NAMALWA (cell line): Measurements from ENCODE around the gene EGLN1.
"Not testable (repeated sequence)": the region's sequence is repeated elsewhere in the genome, so short reads cannot be mapped to it uniquely, and the experiment has no call there.

Experiments
- DNase-seq: peaks from one replicate; pipeline ENCODE4 v3.0.0-alpha.2; 2015; ENCODE audit warnings: low spot score

The EGLN1 gene

DNA sequence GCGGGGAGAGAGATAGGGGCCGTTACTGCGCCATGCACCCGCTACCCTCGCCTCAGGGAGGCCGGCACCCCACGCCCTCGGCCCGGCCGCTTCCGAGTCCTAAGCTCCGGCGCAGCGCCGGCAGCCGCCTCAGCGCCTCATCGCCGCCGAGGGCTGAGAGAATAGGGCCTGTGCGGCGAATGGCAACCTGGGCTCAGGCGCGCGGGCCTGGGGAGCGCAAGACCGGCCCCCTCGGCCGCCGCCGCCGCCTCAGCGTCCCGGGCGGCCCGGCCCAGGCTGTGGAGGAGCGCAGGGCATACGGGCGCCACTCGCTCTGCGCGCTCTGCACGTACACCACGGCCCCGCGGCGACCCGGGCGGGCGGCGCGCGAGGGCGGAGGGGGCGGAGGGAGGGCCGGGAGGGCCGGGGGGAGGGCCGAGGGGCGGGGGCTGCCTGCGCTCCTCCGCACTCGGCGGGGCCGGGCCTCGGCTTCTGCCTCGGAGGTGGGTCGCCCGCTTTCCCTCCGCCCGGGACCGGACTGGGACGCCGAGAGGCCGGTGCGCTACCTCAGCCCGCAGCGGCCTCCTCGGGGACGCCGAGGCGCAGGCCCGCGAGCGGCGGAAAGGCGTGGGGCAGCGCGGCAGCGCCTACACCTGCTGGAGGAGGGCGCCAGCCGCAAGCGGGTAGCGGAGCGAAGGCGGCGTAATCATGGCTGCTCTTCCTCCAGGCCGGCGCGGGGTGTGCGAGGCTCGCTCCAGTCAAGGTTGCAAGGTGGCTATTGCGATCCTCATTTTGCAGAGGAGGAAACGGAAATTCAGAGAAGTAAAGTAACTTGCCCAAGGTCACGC lies at the start of gene EGLN1:
Gene EGLN1 (minus strand): TSS at position 317 of the 827 bp plus-strand sequence. CDS start 399 bp downstream, outside the sequence.
- DNase-seq, result peak; percentile 82

DNA sequence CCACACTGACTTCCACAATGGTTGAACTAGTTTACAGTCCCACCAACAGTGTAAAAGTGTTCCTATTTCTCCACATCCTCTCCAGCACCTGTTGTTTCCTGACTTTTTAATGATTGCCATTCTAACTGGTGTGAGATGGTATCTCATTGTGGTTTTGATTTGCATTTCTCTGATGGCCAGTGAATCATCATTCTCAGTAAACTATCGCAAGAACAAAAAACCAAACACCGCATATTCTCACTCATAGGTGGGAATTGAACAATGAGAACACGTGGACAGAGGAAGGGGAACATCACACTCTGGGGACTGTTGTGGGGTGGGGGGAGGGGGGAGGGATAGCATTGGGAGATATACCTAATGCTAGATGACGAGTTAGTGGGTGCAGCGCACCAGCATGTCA lies 49.4 kb upstream of the EGLN1 start:
- DNase-seq, result not testable (repeated sequence)

DNA sequence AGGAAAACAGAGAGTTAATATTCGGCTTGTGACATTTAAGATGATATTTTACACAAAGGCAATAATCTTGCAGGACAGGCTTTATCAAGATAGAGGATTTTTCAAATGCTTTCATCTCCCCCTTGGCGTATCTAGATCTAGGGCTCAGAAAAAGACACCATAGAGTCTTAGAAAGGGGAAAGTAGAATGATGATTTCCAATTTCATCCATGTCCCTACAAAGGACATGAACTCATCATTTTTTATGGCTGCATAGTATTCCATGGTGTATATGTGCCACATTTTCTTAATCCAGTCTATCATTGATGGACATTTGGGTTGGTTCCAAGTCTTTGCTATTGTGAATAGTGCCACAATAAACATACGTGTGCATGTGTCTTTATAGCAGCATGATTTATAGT lies 48.9 kb upstream of the EGLN1 start:
- DNase-seq, result not testable (repeated sequence)

DNA sequence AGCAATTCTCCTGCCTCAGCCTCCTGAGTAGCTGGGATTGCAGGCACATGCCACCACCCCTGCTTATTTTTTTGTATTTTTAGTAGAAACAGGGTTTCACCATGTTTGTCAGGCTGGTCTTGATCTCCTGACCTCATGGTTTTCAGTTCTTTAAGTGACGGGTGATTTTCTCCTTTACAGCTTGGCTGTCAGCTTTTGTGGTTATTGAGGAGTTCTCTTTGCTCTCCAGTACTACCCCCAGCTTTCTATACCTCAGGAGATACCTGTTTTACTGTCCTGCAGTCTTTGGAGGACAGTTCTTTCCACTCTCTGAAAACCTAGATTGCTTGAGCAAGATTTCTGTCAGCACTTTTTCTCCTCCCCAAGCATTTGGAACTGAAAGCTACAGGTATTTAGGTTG lies 45.9 kb upstream of the EGLN1 start:
- DNase-seq, result no peak

DNA sequence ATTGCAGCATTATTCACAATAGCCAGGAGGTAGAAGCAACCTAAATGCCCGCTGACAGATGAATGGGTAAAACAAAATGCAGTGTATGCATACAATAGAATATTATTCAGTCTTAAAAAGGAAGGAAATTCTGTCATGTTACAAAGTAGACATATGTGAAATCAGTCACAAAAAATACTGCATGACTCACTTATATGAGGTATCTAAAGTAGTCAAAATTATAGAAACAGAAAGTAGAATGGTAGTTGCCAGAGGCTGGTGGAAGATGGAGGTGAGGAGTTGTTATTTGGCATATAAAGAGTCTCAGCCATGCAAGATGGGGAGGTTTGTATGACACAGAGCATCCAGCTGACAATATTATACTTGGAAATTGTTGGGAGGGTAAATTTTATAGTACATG lies 43.0 kb upstream of the EGLN1 start:
- DNase-seq, result no peak

DNA sequence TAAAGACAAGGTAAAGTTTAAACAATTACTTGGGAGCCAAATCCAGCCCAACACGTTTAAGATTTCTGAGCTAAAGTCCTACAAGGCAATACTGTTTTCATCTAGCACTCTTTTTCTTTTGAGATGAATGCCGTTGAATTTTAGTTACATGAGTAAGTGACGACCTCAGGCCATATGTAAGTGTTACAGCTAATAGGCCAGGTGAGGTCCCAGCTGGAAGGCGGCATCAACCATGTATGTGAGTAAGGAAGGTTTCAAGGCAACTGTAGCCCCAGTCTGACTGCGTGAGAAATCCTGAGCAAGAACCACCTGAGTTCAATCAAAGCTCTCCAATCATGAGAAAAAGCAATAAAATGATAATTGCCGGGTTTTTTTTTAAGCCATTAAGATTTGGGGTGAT lies 41.5 kb upstream of the EGLN1 start:
- DNase-seq, result no peak

DNA sequence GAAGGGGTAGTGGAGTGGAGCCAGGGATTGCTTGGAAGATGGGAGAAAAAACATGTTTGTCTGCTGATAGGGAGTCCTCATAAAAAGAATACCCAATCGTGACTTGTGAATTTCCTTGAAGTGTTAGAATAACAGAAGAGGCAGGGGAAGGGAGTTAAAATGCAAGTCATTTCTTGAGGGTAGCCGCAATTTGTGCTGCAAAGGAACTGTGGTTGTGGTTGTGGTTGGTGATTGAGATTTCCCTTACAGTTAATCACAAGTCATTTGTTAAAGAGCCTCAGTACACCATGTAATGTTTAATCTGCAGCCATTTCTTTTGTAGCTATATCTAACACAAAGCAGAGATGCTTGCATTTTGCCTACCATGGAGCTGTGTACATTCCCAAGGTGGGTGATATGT lies 38.5 kb upstream of the EGLN1 start:
- peak; percentile 7 for DNase-seq

DNA sequence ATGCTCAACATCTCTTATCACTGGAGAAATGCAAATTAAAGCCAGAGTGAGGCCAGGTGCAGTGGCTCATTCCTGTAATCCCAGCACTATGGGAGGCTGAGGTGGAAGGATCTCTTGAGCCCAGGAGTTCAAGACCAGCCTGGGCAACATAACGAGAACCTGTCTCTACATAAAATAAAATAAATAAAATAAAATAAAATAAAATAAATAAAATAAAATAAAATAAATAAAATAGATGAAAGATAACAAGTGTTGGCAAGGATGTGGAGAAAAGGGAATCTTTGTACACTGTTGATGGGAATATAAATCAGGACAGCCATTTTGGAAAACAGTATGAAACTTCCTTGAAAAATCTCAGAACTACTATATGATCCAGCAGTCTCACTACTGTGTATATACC lies 37.4 kb upstream of the EGLN1 start:
- DNase-seq, result not testable (repeated sequence)

DNA sequence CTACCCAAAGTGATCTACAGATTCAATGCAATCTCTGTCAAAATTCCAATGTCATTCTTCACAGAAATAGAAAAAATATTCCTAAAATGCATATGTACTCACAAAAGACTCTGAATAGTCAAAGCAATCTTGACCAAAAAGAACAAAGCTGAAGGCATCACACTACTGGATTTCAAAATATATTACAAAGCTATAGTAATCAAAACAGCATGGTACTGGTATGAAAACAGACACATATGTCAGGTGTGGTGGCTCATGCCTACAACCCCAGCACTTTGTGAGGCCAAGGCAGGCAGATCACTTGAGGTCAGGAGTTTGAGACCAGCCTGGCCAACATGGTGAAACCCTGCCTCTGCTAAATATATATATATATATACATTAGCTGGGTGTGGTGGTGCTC lies 35.9 kb upstream of the EGLN1 start:
- DNase-seq, result not testable (repeated sequence)

DNA sequence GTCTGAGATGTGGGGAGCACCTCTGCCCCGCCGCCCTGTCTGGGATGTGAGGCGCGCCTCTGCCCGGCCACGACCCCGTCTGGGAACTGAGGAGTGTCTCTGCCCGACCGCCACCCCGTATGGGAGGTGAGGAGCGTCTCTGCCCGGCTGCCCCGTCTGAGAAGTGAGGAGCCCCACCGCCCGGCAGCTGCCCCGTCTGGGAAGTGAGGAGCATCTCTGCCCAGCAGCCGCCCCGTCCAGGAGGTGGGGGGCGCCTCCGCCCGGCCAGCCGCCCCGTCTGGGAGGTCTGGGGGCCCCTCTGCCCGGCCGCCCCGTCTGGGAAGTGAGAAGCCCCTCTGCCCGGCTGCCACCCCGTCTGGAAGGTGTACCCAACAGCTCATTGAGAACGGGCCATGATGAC lies 32.0 kb upstream of the EGLN1 start:
- DNase-seq, result not testable (repeated sequence)

DNA sequence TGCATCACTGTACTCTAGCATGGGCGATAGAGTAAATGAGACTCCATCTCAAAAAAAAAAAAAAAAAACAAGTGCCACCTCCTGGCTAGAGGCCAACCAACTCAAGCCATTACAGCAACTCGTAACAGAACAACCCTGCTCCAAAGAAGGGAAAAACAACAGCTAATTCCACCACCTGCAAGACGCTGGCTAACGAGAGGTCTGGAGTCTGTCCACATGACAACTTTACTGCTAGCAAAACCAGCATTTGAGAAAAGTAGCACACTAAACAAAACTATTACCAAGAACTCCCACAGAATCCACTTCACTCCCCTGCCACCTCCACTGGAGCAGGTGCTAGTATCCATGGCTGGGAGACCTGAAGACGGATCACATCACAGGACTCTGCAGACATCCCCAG lies 24.1 kb upstream of the EGLN1 start:
- DNase-seq, result no peak

DNA sequence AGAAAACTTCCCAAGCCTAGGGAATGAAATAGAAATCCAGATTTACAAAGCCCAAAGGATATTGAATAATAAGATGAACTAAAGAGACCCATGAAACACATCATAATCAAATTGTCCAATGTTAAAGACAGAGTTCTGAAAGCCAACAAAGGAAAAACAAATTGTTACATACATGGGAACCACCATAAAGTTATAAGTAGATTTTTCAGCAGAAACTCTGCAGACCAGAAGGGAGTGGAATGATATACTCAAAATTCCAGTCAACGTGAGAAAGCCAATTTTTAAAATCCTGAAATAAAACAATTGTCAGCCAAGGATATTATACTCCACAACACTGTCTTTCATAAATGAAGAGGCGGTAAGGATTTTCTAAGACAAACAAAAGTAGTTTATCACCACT lies 22.0 kb upstream of the EGLN1 start:
- no peak for DNase-seq

DNA sequence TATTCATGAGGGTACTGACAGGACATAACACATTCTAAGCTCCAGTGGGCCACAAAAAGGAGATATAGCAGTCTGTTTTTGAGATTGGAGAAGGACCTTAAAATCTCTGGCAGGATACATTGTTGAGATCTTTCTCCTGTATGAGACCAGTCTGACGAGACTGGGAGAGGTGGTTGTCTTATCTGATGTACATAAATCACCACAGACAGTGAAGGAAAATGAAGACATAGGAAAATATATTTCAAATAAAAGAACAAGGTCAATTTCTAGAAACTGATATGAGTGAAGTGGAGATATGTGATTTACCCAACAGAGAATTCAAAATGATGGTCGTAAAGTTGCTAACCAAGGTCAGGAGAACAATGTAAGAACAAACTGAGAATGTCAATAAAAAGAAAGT lies 21.3 kb upstream of the EGLN1 start:
- DNase-seq, result no peak

DNA sequence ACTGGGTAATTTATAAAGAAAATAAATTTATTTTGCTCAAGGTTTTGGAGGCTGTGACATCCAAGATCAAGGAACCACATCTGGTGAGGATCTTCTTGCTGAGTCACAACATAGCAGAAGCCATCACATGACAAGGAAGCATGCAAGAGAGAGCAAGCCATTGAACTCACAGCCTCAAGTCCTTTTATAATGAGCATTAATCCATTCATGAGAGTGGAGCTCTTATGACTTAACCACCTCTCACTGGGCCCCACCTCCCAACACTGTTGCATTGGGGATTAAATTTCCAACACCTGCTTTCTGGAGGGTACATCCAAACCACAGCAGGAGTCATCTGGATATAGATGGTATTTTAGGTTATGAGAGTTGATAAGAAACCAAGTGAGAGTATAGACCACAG lies 20.6 kb upstream of the EGLN1 start:
- DNase-seq, result no peak

DNA sequence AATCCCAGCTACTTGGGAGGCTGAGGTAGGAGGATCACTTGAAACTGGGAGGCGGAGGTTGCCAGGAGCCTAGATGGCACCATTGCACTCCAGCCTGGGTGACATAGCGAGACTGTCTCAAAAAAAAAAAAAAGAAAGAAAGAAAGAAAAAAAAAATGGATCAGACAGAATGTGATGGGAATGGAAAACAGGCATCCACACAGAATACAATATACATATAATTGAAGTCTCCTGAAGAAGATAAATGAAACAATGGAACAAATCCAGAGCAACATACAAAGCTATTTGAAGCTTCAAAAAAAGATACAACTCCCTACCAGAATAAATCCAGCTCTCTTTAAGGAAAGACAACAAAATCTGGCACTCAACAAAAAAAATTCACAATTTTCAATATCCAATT lies 10.9 kb upstream of the EGLN1 start:
- DNase-seq, result no peak

DNA sequence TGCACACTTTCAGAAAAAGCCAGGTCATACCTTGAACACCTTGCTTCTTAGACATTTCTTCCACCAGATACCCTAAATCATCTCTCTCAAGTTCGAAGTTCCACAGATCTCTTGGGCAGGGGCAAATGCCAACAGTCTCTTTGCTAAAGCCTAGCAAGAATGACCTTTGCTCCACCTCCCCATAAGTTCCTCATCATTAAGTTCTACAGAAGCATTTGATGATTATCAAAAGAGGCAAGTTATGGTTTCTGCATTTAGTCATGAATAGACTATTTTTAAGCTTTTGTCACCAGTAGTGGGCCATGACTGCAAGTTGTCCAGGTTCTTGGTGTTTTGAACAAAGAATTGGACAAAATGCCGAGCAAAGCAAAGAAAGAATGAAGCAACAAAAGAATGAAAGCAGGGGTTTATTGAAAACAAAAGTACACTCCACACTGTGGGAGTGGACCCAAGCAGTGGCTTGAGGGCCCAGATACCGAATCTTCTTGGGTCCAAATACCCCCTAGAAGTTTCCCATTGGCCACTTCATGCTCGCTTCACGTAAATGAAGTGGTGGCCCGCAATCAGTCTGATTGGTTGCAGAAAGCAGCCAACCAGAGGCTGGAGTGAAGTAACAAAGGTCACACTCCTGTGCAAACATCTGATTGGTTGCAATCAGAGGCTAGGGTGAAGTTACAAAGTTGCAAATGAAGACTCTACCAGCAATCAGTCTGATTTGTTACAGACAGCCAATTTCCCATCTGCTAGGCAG lies 9.8 kb upstream of the EGLN1 start:
- DNase-seq, result no peak

DNA sequence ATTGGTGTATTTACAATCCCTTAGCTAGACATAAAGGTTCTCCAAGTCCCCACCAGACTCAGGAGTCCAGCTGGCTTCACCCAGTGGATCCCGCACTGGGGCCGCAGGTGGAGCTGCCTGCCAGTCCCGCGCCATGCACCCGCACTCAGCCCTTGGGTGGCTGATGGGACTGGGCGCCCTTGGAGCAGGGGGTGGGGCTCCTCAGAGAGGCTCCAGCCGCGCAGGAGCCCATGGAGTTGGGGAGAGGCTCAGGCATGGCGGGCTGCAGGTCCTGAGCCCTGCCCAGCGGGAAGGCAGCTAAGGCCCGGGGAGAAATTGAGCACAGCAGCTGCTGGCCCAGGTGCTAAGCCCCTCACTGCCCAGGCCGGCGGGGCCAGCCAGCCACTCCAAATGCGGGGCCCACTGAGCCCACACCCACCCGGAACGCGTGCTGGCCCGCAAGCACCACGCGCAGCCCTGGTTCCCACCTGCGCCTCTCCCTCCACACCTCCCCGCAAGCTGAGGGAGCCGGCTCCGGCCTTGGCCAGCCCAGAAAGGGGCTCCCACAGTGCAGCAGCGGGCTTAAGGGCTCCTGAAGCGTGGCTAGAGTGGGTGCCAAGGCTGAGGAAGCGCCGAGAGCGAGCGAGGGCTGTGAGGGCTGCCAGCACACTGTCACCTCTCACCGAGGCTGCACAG lies 8.7 kb upstream of the EGLN1 start:
- not testable (repeated sequence) for DNase-seq

DNA sequence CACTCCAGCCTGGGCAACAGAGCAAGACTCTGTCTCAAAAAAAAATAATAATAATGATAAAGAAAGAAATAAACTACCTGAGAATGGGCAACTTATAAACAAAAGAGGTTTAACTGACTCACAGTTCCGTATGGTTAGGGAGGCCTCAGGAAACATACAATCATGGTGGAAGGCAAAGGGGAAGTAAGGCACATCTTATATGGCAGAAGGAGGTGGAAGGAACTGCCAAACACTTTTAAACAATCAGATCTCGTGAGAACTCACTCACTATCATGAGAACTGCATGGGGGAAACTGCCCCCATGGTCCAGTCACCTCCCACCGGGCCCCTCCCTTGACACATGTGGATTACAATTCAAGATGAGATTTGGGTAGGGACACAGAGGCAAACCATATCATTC lies 6.3 kb upstream of the EGLN1 start:
- no peak for DNase-seq

DNA sequence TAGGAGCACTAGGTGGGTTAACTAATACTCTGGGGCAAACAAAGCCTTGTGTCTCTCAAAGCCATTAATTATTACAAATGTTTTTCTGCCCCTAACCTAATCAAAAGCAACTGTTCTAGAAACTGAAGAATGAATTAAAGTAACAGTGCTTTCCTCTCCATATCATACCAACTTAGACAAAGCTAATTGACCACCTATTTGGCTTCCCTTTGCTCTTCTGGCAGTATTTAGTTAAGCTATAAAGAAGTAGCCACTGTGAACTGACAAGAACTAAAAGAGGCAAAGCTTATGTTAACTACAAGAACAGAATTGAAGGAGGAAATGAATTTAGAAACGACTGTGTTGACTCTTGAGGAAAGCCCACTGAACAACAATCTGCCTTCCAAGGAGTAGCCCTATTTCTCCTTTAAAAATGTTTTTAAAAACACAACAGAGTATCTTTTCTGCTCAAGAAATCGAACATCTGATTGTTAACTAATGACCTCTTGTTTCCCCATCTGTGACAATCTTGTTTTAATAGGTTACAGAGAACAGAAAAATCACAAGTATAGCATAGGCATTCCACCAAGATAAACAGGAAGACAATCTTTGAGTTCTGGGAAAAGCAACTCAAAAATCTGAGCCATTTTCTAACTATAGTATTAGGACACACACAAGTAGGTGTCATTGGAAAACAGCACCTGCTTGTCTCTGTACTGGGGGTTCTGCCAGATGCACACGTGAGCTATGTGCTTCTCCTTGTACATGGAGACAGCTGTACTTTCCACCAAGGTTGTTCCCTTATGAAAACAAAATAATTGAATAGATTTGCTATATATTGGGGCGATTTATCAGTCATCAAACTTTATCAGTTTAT lies 3.1 kb upstream of the EGLN1 start:
- no peak for DNase-seq

DNA sequence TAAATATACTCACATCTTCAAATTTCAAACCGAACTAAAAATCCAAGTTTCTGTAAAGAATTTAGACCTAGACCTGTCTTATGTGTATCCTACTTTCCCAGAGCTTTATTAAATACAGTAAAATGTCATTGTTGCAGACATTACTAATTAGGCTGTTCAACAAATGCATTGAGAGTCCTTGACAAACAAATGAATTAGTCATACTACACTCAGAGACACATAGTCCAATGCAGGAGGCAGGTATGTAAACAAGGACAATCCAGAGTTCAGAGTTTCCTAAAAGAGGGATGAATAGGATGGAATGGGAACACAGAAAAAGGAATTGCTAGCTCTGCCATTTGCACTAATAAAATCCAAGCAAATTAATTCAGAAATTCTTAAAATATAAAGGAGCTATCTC lies 1.6 kb upstream of the EGLN1 start:
- no peak for DNase-seq

DNA sequence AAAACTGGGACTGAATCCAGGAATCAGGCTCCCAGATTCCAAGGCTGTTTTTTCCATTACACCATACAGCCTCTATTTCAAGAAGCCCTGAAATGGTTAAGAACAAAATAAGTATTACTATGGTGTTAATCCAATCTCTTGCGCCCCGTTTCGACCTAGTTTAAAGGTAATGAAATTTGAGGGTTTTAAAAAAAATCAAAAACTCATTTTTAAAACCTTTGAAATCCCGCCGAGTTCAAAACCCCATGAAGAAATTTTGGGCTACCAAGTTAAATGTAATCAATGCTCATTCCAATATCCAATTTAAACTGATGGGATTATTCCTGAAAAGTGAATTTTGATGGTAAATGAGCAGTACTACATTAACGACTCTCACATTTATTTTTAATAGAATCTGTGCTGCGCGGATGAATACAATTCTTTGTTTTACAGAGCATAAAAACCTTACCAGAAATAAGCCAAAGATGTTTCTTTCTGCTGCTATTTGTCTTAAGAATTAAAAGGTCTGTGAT lies 767 bp upstream of the EGLN1 start:
- DNase-seq, result no peak

DNA sequence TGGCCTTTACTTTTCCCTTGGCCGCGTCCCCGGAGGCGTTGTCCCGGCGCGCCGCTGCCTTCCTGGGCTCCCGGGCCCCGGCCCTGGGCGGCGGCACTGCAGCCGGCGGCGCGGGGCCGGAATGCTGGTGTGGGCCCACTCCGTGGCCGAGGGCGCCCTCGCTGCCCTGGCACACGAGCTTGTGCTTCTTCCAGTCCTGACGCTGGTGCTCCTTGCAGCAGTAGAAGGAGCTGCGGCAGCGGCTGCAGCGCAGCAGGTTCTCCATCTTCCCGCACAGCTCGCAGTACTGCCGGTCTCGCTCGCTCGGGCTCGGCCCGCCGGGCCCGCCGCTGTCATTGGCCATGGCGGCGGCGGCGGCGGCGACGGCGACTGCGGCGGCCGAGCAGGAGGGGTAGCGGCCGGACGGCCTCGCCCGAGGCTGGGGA lies 529 bp downstream of the EGLN1 start:
- peak; percentile 64 for DNase-seq
